Naive thymus-derived CD4-positive, alpha-beta T cell (primary cell): Measurements from ENCODE around the gene DROSHA. TPM values are rescaled to one million over a fixed set of nuclear protein-coding genes. Genes with fewer than 3 reads are reported as not detected.
"Not testable (repeated sequence)": the region's sequence is repeated elsewhere in the genome, so short reads cannot be mapped to it uniquely, and the experiment has no call there.

Source experiments
- ATAC-seq: fragments of 150-1000 bp; cut with Tn5 transposase; 2 replicates; pipeline ENCODE4 v1.10.0; 2021; ENCODE audit warnings: mild to moderate bottlenecking, moderate library complexity
- CTCF ChIA-PET: fragments of 350-600 bp; sonication (Branson Sonifier 250); formaldehyde crosslinking; loops from one replicate; lab custom pipeline; 2021; ENCODE audit warnings: antibody characterized with exemption; lab: Charles Lee
- POLR2A ChIA-PET: fragments of 350-600 bp; sonication (Branson Sonifier 250); formaldehyde crosslinking; loops from one replicate; lab custom pipeline; 2021; ENCODE audit warnings: antibody characterized with exemption, inconsistent platforms; lab: Charles Lee
- DNase-seq, 9 donors: peaks; one replicate each; pipeline versions ENCODE4 v3.0.0 to v3.0.0-alpha.2; 2020 to 2022; ENCODE audit warnings: mixed read lengths in 1 of 9
- H3K27ac ChIP-seq: one replicate; pipeline ENCODE4 v1.7.0; 2013; ENCODE audit warnings: mild to moderate bottlenecking, low read depth, low read length, moderate library complexity
- H3K27me3 ChIP-seq, 2 donors: one replicate each; pipeline ENCODE4 v1.7.0; 2013; ENCODE audit warnings: low read length in 2 of 2, mild to moderate bottlenecking in 2 of 2, moderate library complexity in 2 of 2; ENCODE audit not compliant: control insufficient read depth in 2 of 2, insufficient read depth in 2 of 2
- H3K36me3 ChIP-seq, 3 experiments: 1 replicate in 2 of 3; 2 replicates in 1 of 3; pipeline ENCODE4 v1.7.0; 2013; ENCODE audit warnings: low read length in 3 of 3, mild to moderate bottlenecking in 3 of 3, moderate library complexity in 1 of 3; ENCODE audit not compliant: insufficient read depth in 3 of 3, control insufficient read depth in 2 of 3
- H3K4me1 ChIP-seq, 2 donors: one replicate each; pipeline ENCODE4 v1.7.0; 2013; ENCODE audit warnings: low read length in 2 of 2, mild to moderate bottlenecking in 2 of 2, moderate library complexity in 1 of 2; ENCODE audit not compliant: control insufficient read depth in 2 of 2, insufficient read depth in 2 of 2
- H3K4me3 ChIP-seq: 2 replicates; pipeline ENCODE4 v1.7.0; 2013; ENCODE audit warnings: mild to moderate bottlenecking, low read length
- H3K9me3 ChIP-seq, 3 experiments: 1 replicate in 2 of 3; 2 replicates in 1 of 3; pipeline ENCODE4 v1.7.0; 2013; ENCODE audit warnings: low read length in 3 of 3; ENCODE audit not compliant: control insufficient read depth in 2 of 3
- H3K27ac Mint-ChIP-seq, 9 donors: one replicate each; pipeline ENCODE4 v1.8.0; 2020 to 2022; ENCODE audit warnings: mixed read lengths in 9 of 9, mild to moderate bottlenecking in 8 of 9, moderate library complexity in 5 of 9, inconsistent platforms in 2 of 9
- H3K27me3 Mint-ChIP-seq, 5 donors: one replicate each; pipeline ENCODE4 v1.8.0; 2021 to 2022; ENCODE audit warnings: mixed read lengths in 5 of 5, mild to moderate bottlenecking in 1 of 5
- H3K36me3 Mint-ChIP-seq, 5 donors: one replicate each; pipeline ENCODE4 v1.8.0; 2020 to 2022; ENCODE audit warnings: mixed read lengths in 5 of 5, mild to moderate bottlenecking in 3 of 5, inconsistent platforms in 1 of 5
- H3K4me1 Mint-ChIP-seq, 7 donors: one replicate each; pipeline ENCODE4 v1.8.0; 2020 to 2022; ENCODE audit warnings: mixed read lengths in 7 of 7, mild to moderate bottlenecking in 3 of 7, inconsistent platforms in 1 of 7
- H3K4me3 Mint-ChIP-seq, 10 donors: one replicate each; pipeline ENCODE4 v1.8.0; 2020 to 2022; ENCODE audit warnings: mild to moderate bottlenecking in 10 of 10, mixed read lengths in 10 of 10, moderate library complexity in 6 of 10, inconsistent platforms in 2 of 10
- H3K9me3 Mint-ChIP-seq, 11 donors: one replicate each; pipeline ENCODE4 v1.8.0; 2020 to 2022; ENCODE audit warnings: mixed read lengths in 11 of 11, mild to moderate bottlenecking in 4 of 11, inconsistent platforms in 1 of 11, moderate library complexity in 1 of 11
- intact Hi-C, 2 donors: fragments of 100-400 bp; cut with micrococcal nuclease; formaldehyde crosslinking; loops; one replicate each; pipeline ENCODE4 v1.15.1; 2023
- polyA plus RNA-seq, 2 donors: library from polyadenylated mRNA; unstranded; fragments of 300-500 nt; fragmentation: Illumina TruSeq; gene quantifications; one replicate each; pipeline ENCODE4 v1.2.3, GENCODE V29; 2021
- total RNA-seq, 6 experiments: library from RNA in 5 of 6; stranded (reverse) in 5 of 6; gene quantifications; 1 replicate in 5 of 6; 2 replicates in 1 of 6; pipeline ENCODE4 v1.2.3 and lab custom pipeline; 2021 to 2026

Gene DROSHA
- total and polyA plus RNA-seq, 7 experiments from 2014 or later, result 11.2 to 92.0 (median 61.8) TPM

- H3K27ac Mint-ChIP-seq, result no peak overlapping the region
- Histone ChIP-seq H3K27me3 (no peaks in the 10 kb centered on the region), H3K27ac (no peak overlapping the region), H3K36me3 (peaks cover 0 to 47% (median 0%) of the 10 kb centered on the region in 3 experiments), H3K4me3 (no peak overlapping the region), H3K9me3 (no peaks in the 10 kb centered on the region), H3K4me1 (no peaks in the 10 kb centered on the region)
- H3K4me3 Mint-ChIP-seq, result no peak overlapping the region
- H3K36me3 Mint-ChIP-seq, result peaks cover 15 to 53% (median 41%) of the 10 kb centered on the region in 5 donors
- ATAC-seq (no peak), DNase-seq (no peak)
- intact Hi-C loops, result no loop called here
- peaks cover 0 to 3% (median 0%) of the 10 kb centered on the region in 11 donors for H3K9me3 Mint-ChIP-seq
- CTCF ChIA-PET, result no interaction called here
- H3K4me1 Mint-ChIP-seq, result peaks cover 0 to 5% (median 0%) of the 10 kb centered on the region in 7 donors
- POLR2A ChIA-PET, result no interaction called here
- no peaks in the 10 kb centered on the region for H3K27me3 Mint-ChIP-seq
Measured at GRCh38 chr5:31554552-31554951, 22.7 kb upstream of the DROSHA start.

- H3K4me1 Mint-ChIP-seq, result peaks cover 0 to 5% (median 0%) of the 10 kb centered on the region in 7 donors
- ChIA-PET POLR2A (no interaction called here), CTCF (no interaction called here)
- Histone ChIP-seq H3K4me3 (no peak overlapping the region), H3K27ac (no peak overlapping the region), H3K36me3 (peaks cover 0 to 49% (median 0%) of the 10 kb centered on the region in 3 experiments), H3K9me3 (no peaks in the 10 kb centered on the region), H3K4me1 (no peaks in the 10 kb centered on the region), H3K27me3 (no peaks in the 10 kb centered on the region)
- peaks cover 0 to 3% (median 0%) of the 10 kb centered on the region in 11 donors for H3K9me3 Mint-ChIP-seq
- H3K36me3 Mint-ChIP-seq, result peaks cover 15 to 57% (median 41%) of the 10 kb centered on the region in 5 donors
- DNase-seq, result no peak
- peak overlapping the region in 1 of 9 donors; percentile 14 for H3K27ac Mint-ChIP-seq
- intact Hi-C loops, result no loop called here
- no peaks in the 10 kb centered on the region for H3K27me3 Mint-ChIP-seq
- no peak for ATAC-seq
- no peak overlapping the region for H3K4me3 Mint-ChIP-seq
Measured at GRCh38 chr5:31553863-31554262, 22.0 kb upstream of the DROSHA start.

GRCh38 chr5:31551878-31552277 is 20.0 kb upstream of the DROSHA start:
- Mint-ChIP-seq H3K27me3 (no peaks in the 10 kb centered on the region), H3K36me3 (peaks cover 22 to 69% (median 52%) of the 10 kb centered on the region in 5 donors), H3K4me1 (peaks cover 0 to 5% (median 0%) of the 10 kb centered on the region in 7 donors), H3K27ac (peak overlapping the region in 1 of 9 donors; percentile 28), H3K4me3 (no peak overlapping the region), H3K9me3 (peaks cover 0 to 6% (median 0%) of the 10 kb centered on the region in 11 donors)
- DNase-seq (no peak), ATAC-seq (no peak)
- CTCF ChIA-PET, result no interaction called here
- intact Hi-C loops, result no loop called here
- H3K9me3 ChIP-seq, result no peaks in the 10 kb centered on the region
- H3K36me3 ChIP-seq, result peaks cover 0 to 66% (median 0%) of the 10 kb centered on the region in 3 experiments
- H3K27ac ChIP-seq, result no peak overlapping the region
- no peak overlapping the region for H3K4me3 ChIP-seq
- no peaks in the 10 kb centered on the region for H3K4me1 ChIP-seq
- POLR2A ChIA-PET, result no interaction called here
- H3K27me3 ChIP-seq, result no peaks in the 10 kb centered on the region

- peak in 1 of 9 donors; percentile 26 for DNase-seq
- H3K27ac Mint-ChIP-seq, H3K27me3 ChIP-seq, intact Hi-C loops, POLR2A ChIA-PET, H3K4me1 Mint-ChIP-seq, ATAC-seq, H3K4me3 Mint-ChIP-seq, H3K27me3 Mint-ChIP-seq, CTCF ChIA-PET, H3K27ac ChIP-seq, H3K4me1 ChIP-seq, H3K4me3 ChIP-seq, H3K9me3 ChIP-seq, H3K9me3 Mint-ChIP-seq: not testable (repeated sequence)
- H3K36me3 Mint-ChIP-seq, result peaks cover 23 to 69% (median 61%) of the 10 kb centered on the region in 5 donors
- peaks cover 0 to 73% (median 0%) of the 10 kb centered on the region in 3 experiments for H3K36me3 ChIP-seq
Measured at GRCh38 chr5:31549114-31549513, 17.2 kb upstream of the DROSHA start.

GRCh38 chr5:31537851-31538250 is 6.0 kb upstream of the DROSHA start:
- H3K36me3 Mint-ChIP-seq, result peaks cover 0 to 47% (median 21%) of the 10 kb centered on the region in 5 donors
- H3K27ac Mint-ChIP-seq, result no peak overlapping the region
- ATAC-seq (no peak), DNase-seq (no peak)
- H3K36me3 ChIP-seq, result peaks cover 6 to 75% (median 19%) of the 10 kb centered on the region in 3 experiments
- no peak overlapping the region for H3K27ac ChIP-seq
- CTCF ChIA-PET, result no interaction called here
- POLR2A ChIA-PET, result no interaction called here
- peaks cover 7 to 44% (median 34%) of the 10 kb centered on the region in 7 donors for H3K4me1 Mint-ChIP-seq
- H3K9me3 ChIP-seq, result no peaks in the 10 kb centered on the region
- no peaks in the 10 kb centered on the region for H3K9me3 Mint-ChIP-seq
- no peak overlapping the region for H3K4me3 Mint-ChIP-seq
- H3K4me3 ChIP-seq, result no peak overlapping the region
- intact Hi-C loops, result no loop called here
- peaks cover 7 to 9% of the 10 kb centered on the region in 2 donors for H3K4me1 ChIP-seq
- no peaks in the 10 kb centered on the region for H3K27me3 Mint-ChIP-seq
- H3K27me3 ChIP-seq, result no peaks in the 10 kb centered on the region

- intact Hi-C loops, result no loop called here
- Mint-ChIP-seq H3K4me3 (no peak overlapping the region), H3K27ac (peak overlapping the region in 1 of 9 donors; percentile 41), H3K4me1 (peaks cover 9 to 49% (median 36%) of the 10 kb centered on the region in 7 donors), H3K27me3 (no peaks in the 10 kb centered on the region), H3K9me3 (no peaks in the 10 kb centered on the region), H3K36me3 (peaks cover 0 to 42% (median 19%) of the 10 kb centered on the region in 5 donors)
- Histone ChIP-seq H3K27me3 (no peaks in the 10 kb centered on the region), H3K36me3 (peaks cover 6 to 72% (median 19%) of the 10 kb centered on the region in 3 experiments), H3K4me1 (peaks cover 7 to 11% of the 10 kb centered on the region in 2 donors), H3K27ac (no peak overlapping the region), H3K4me3 (no peak overlapping the region), H3K9me3 (no peaks in the 10 kb centered on the region)
- ChIA-PET CTCF (no interaction called here), POLR2A (no interaction called here)
- ATAC-seq (no peak), DNase-seq (no peak)
Measured at GRCh38 chr5:31537349-31537748, 5.5 kb upstream of the DROSHA start.

GRCh38 chr5:31536873-31537272 is 5.0 kb upstream of the DROSHA start:
- peaks cover 9 to 54% (median 39%) of the 10 kb centered on the region in 7 donors for H3K4me1 Mint-ChIP-seq
- H3K36me3 ChIP-seq, result peaks cover 6 to 70% (median 18%) of the 10 kb centered on the region in 3 experiments

More at GRCh38 chr5:31536873-31537272, 5.0 kb upstream of the DROSHA start:
- no peak for DNase-seq
- H3K4me3 ChIP-seq, result no peak overlapping the region
- intact Hi-C loops, result no loop called here
- no peaks in the 10 kb centered on the region for H3K9me3 ChIP-seq
- CTCF ChIA-PET, result no interaction called here
- Mint-ChIP-seq H3K9me3 (no peaks in the 10 kb centered on the region), H3K27ac (peak overlapping the region in 1 of 9 donors; percentile 41), H3K36me3 (peaks cover 0 to 39% (median 19%) of the 10 kb centered on the region in 5 donors), H3K4me3 (no peak overlapping the region), H3K27me3 (no peaks in the 10 kb centered on the region)
- no peak for ATAC-seq
- peaks cover 7 to 11% of the 10 kb centered on the region in 2 donors for H3K4me1 ChIP-seq
- H3K27ac ChIP-seq, result no peak overlapping the region
- POLR2A ChIA-PET, result no interaction called here
- H3K27me3 ChIP-seq, result no peaks in the 10 kb centered on the region
